GM18868 (cell line): ENCODE results near the gene RASAL1.

Experiments
- ATAC-seq: cut with Tn5 transposase; IDR thresholded peaks from one replicate; pipeline ENCODE4 v1.9.1; 2021; ENCODE audit warnings: mild to moderate bottlenecking, moderate library complexity; ENCODE audit not compliant: unreplicated experiment

Gene RASAL1

DNA sequence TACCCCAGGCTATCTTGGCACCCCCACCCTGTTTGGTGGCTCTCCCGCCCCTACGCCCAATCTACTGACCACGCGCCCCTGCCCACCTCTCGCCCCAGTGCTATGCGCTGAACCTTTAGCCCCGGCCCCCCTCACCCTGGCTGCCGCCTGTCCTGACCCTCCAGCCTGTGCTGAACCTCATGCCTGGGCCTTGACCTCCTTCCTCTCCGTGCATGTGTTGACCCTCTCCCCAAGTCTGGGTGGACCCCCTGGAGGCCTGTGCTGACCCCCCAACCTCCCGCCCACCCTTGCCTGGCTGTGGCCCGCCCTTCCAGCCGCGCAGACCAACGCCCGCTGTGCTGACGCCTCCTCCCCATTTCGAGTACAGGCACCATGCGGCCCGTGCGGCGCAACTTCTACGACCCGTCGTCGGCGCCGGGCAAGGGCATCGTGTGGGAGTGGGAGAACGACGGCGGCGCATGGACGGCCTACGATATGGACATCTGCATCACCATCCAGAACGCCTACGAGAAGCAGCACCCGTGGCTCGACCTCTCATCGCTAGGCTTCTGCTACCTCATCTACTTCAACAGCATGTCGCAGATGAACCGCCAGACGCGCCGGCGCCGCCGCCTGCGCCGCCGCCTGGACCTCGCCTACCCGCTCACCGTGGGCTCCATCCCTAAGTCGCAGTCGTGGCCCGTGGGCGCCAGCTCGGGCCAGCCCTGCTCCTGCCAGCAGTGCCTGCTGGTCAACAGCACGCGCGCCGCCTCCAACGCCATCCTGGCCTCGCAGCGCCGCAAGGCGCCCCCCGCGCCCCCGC is 58.3 kb downstream of the RASAL1 start:
- no peak for ATAC-seq

GRCh38 chr12:113075137-113075683 is 60.4 kb downstream of the RASAL1 start:
- ATAC-seq, result peak; percentile 87

DNA sequence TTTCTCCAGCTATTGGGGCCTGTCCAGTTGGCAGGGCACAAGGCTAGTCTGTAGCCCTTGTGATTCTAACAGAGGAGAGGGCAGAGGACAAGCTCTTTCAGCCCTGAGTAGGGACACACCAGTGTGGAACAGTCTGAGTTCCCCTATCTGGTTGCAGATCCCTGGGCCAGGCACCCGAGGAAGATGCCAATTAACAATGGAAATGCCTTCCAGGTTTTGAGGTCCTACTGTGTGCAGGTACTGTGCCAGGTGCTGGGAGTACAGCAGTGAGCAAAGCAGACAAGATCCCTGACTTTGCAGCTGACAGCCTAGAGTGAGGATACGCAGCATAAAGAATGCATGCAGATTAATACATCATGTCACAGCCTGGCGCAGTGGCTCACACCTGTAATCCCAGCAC is 62.0 kb downstream of the RASAL1 start:
- ATAC-seq, result no peak

- no peak for ATAC-seq
Observed at GRCh38 chr12:113072136-113072535, 63.4 kb downstream of the RASAL1 start.

DNA sequence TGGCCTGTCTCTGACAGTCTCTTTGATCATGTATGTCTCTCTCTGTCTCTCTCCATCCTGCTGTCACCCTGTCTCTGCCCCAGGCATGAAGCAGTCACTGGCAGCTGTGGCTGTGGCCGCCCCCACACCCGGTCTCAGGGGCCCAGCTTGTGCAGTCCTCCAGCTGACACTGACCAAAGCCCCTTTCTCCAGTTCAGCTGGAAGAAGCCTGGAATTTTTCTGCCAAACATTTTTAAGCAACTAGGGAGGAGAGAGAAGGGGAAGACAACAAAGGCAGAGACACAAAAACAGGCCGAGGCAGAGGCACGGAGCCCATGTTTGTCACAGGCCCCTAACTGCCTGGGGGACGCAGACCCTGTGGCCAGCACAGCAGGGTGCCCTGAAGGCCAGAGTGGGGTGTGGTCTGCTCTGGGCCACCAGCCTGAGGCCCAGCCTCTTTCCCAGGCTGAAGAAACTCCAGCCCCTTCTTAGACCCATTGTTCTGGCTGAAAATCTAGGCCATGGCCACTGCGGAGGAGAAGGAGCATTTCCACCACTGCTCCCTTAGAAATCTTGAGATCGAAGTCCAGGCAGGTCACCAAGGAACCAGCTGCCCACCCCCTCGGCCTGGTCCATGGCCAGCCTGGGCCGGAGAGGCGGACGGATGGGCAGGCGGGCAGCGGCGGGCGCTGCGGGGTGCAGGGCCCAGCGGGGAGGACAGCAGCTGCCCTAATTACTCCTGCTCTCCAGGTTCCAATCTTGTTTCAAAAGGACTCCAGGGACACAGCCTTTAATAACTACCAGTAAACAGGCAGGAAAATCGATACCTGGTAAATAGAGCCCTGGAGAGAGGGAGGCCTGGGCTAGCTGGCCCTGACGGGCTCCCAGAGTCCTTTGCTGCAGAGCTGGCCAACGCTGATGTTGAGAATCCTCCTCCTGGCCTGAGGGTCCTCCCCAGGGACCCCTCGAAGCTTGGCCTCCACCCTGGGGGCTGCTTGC is 64.1 kb downstream of the RASAL1 start:
- no peak for ATAC-seq

- ATAC-seq, result peak; percentile 53
Observed at GRCh38 chr12:113070117-113070906, 65.2 kb downstream of the RASAL1 start.

DNA sequence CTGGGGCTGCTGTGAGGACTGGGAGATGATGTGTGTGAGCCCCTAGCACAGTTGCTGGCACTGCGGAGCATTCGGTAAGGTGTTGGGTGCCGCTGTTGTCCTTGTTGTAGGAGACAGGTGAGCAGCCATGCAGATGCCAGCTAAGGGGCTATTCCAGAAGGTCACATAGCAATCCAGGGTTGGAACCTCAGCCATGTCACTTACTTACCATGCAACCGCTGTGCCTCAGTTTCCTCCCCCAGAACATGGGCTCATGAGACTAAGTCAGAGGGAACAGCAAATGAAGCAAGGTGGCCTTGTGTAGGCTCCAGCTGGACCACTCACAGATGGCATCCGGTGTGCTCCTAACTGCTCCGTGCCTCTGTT is 65.8 kb downstream of the RASAL1 start:
- ATAC-seq, result no peak

GRCh38 chr12:113069149-113069548 is 66.4 kb downstream of the RASAL1 start:
- ATAC-seq, result no peak

- ATAC-seq, result no peak
Observed at GRCh38 chr12:113067987-113068935, 67.3 kb downstream of the RASAL1 start.

DNA sequence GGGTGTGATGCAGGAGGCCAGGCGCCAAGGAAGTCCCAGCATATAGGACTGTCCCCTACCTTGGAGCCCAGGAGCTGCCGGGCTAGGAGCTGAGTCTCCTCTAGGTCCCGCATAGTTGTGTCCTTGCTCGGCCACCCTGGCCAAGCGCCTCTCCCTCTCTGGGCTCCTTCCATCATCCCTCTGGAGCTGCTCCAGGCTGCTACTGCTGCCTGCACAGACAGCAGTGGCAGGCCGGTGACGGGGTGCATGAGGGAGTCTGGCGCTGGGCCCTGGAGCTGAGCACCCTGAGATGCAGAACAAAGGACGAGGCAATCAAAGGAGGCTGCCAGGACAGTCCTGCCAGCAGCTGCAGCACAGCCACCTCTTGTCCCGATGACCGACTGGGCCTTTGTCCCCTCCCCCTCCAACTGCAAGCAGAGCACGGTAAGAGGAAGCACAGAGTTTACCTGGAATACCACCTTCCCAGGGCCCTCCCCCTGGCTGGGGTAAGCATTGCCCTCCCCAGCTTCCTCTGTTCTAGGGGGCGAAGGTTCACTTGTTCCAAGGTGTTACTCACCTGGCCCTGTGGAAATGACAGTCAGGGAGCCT is 68.7 kb downstream of the RASAL1 start:
- no peak for ATAC-seq

DNA sequence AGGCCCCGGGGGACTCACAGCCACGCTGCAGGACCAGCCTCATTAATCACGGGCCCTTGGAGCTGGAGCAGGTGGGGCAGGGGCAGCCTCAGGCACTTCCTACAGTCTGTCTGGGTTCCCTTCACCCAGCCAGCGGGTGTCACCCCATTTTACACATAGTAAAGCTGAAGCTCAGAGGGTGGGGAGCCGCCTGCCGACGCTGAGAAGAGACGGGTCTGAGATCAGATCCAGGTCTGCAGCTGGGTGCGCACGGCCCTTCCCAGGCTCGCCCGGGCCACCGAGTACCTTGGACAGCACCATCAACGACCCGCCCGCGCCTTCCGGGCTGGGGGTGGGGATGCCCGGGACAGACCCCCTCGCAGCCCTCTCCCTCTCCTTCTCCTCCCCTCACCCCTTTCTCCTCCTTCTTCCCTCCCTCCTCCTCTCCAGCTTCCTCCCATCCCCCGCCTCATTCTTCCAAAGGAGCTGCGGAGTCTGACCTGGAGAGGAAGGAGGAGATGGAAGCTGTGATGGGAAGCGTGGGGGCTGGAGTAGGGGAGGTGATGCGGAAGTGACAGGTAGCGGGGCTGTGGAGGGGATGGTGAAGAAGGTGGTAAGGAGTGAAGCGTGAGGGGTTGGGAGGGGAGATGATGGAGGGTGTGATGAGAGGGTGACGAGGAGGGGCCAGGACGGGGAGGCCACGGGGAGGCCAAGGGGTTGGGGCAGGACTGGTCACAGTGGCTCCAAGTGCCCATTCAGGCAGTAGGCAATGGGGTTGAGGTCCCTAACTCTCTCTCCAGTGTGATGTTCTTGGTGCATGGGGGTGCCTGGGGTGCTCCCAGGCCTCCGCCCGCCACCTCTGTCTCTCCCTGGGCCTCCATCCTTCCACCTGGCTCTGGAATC is 70.2 kb downstream of the RASAL1 start:
- ATAC-seq, result no peak

DNA sequence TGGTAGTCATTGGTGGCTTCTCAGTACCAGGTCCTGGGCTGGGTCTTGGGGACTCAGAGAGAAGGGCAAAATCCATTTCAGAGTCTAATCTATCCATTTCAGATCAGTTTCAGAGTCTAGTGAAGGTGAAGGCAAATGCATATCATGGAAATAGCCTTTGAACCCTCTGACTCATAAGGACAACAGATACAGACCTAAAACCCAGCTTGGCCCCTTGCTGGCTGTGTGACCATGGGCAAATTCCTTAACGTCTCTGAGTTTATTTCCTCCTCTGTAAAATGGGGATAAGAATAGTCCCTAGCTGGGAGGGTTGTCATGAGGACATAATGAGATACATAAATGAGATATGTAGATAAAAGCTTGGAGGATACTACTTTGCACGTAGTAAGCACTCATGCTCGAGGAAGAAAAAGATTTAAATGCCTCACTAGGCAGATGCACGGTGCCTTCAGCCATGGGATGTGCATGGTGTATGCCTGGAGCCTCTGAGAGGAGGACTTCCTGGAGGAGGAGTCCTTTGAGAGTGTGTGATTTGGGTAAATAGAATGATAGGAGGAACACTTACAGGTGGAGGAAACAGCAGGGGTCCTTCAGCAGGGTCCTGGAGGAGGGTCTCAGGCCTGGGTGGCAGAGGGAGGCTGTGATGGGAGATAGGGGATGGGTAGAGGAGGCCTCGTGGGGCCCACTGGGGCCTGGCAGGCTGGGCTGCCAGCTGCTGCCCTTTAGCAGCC is 71.0 kb downstream of the RASAL1 start:
- ATAC-seq, result no peak

- no peak for ATAC-seq
Observed at GRCh38 chr12:113063396-113064350, 71.9 kb downstream of the RASAL1 start.

DNA sequence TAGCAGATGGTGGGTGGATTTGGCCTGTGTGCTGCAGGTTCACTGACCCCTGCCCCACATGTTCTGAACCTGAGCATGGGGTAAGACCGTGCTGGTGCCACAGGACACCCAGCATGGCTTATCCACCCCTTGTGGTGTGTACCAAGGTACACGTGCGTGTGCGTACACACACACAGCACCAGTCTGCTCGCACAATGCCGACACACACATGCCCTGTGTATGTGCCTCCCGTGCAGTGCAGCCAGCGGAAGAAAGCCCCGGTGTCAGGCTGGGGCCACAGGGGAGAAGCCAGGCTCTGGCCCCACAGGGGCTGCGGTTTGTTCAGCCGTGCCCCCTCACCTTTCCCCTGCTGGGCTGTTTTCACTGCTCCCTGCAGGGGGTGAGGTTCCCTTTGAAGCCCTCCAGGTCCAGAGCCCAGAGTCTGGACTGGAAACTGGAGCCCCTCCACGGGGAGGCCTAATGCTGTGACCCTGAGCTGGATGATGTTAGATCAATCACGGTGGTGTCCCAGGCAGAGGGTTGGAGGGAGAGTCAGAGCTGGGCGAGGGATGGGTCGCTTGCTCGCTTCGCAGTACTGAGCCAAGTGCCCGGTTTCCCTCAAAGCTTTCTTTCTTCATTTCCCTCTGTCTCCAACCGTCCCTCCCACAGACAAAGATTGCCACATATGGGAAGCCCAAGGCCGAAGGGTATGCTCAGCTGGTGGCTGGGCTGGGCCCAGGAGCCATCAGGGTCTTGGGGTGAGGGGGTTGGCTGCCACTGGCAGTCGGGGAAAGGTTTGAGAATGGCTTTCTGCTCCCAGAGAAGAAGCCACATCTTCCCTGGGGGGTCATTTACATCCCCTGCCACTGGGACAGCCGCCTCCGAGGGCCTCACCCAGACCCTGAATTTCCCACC is 72.8 kb downstream of the RASAL1 start:
- peak; percentile 63 for ATAC-seq

DNA sequence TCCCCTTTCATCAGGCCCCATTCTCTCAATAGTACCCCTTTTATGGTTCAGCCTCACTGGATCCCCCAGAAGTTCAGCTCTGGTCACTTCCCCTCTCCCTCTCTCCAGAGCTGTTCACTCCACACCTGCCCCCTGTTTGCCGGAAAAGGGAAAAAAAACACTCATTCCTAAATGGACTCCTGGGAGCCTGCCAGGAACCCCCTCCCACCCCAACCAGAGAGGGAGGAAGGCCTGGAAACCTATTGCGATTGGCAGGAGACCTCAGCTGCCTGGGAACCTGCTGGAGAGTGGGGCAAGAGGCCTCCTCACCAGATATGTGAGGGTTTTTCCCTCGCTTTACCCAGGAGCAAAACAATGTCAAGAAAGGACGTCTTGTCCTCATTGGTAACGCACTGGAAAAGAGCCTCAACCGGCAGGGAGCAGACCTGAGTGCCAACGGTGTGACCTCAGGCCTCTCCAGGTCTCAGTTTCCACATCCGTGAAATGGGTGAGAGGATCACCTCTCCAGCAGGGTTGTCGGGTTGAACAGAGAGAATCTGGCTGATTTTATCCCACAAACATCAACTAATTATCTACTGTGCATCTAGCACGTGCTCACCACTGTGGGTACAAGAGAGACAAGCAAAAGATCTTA is 74.4 kb downstream of the RASAL1 start:
- ATAC-seq, result no peak
